22Rv1 (cell line): ENCODE results near the gene CDK18.

Source experiments
- ZFX ChIP-seq: fragments of 450-650 bp; IDR thresholded peaks from 2 replicates; pipeline ENCODE4 v1.6.1; 2017; ENCODE audit warnings: antibody characterized with exemption, borderline replicate concordance
- TF ChIP-seq, protein P1 (sequence below): fragments of 450-650 bp; IDR thresholded peaks from 2 replicates; pipeline ENCODE4 v1.5.1; 2017; ENCODE audit warnings: mild to moderate bottlenecking

DNA sequence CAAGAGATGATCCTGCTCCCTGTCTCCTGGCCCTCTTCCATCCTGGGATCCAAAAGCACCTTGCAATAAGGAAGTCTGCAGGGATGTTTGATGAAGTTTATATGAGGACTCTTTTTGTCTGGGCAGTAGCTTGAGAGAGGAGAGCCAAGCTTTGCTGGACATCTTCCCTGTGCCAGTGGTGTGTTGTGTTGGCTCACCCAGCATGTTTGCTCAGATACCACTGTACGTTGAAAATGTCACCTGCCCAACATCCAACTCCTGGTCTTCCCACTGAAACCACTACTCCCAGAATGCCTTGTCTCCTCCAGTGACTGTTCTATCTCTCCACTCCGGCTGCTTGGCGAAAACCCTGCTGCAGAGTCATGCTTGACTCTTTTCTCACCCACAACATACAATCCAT is 12.8 kb downstream of the CDK18 start:
- TF ChIP-seq, protein P1, sequence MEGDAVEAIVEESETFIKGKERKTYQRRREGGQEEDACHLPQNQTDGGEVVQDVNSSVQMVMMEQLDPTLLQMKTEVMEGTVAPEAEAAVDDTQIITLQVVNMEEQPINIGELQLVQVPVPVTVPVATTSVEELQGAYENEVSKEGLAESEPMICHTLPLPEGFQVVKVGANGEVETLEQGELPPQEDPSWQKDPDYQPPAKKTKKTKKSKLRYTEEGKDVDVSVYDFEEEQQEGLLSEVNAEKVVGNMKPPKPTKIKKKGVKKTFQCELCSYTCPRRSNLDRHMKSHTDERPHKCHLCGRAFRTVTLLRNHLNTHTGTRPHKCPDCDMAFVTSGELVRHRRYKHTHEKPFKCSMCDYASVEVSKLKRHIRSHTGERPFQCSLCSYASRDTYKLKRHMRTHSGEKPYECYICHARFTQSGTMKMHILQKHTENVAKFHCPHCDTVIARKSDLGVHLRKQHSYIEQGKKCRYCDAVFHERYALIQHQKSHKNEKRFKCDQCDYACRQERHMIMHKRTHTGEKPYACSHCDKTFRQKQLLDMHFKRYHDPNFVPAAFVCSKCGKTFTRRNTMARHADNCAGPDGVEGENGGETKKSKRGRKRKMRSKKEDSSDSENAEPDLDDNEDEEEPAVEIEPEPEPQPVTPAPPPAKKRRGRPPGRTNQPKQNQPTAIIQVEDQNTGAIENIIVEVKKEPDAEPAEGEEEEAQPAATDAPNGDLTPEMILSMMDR: no peak
- TF ChIP-seq ZFX: no peak
